Smooth muscle cell (in vitro differentiated cells): ENCODE results near the gene NR1H2. TPM values are rescaled to one million over a fixed set of nuclear protein-coding genes. Genes with fewer than 3 reads are reported as not detected.

Experiments used
- DNase-seq: peaks from one replicate; lab custom pipeline; 2025; ENCODE audit not compliant: unreplicated experiment; lab: John Stamatoyannopoulos, UW
- H2AFZ ChIP-seq: fragments of 200-600 bp; sonication (generic); 2 replicates; pipeline ENCODE4 v1.6.0; 2016; ENCODE audit warnings: antibody characterized with exemption, low read depth, mild to moderate bottlenecking
- H3F3A ChIP-seq: fragments of 200-600 bp; sonication (generic); 2 replicates; pipeline ENCODE4 v1.6.0; 2017; ENCODE audit warnings: antibody characterized with exemption, low read depth
- H3K27ac ChIP-seq: fragments of 200-600 bp; sonication (generic); 2 replicates; pipeline ENCODE4 v1.5.1; 2016; ENCODE audit warnings: low read depth, mild to moderate bottlenecking
- H3K27me3 ChIP-seq: fragments of 200-600 bp; sonication (generic); 2 replicates; pipeline ENCODE4 v1.6.1; 2016; ENCODE audit warnings: low read depth, mild to moderate bottlenecking
- H3K36me3 ChIP-seq: fragments of 200-600 bp; sonication (generic); 2 replicates; pipeline ENCODE4 v1.5.1; 2016; ENCODE audit warnings: low read depth
- H3K4me1 ChIP-seq: fragments of 200-600 bp; sonication (generic); 2 replicates; pipeline ENCODE4 v1.5.1; 2016; ENCODE audit warnings: low read depth
- H3K4me2 ChIP-seq: fragments of 200-600 bp; sonication (generic); 2 replicates; pipeline ENCODE4 v1.6.0; 2016; ENCODE audit warnings: mild to moderate bottlenecking
- H3K4me3 ChIP-seq: fragments of 200-600 bp; sonication (generic); 2 replicates; pipeline ENCODE4 v1.5.1; 2016; ENCODE audit warnings: mild to moderate bottlenecking
- H3K79me2 ChIP-seq: fragments of 200-600 bp; sonication (generic); 2 replicates; pipeline ENCODE4 v1.6.0; 2016; ENCODE audit warnings: low read depth, mild to moderate bottlenecking
- H3K9ac ChIP-seq: fragments of 200-600 bp; sonication (generic); 2 replicates; pipeline ENCODE4 v1.6.0; 2016; ENCODE audit warnings: low read depth
- H3K9me3 ChIP-seq: fragments of 200-600 bp; sonication (generic); replicated peaks from 2 replicates; pipeline ENCODE4 v1.5.1; 2016; ENCODE audit warnings: low read depth
- H4K20me1 ChIP-seq: fragments of 200-600 bp; sonication (generic); 2 replicates; pipeline ENCODE4 v1.6.0; 2016; ENCODE audit warnings: low read depth
- CTCF ChIP-seq: fragments of 200-600 bp; sonication (generic); IDR thresholded peaks from 2 replicates; pipeline ENCODE4 v1.5.1; 2017; ENCODE audit warnings: borderline replicate concordance, mild to moderate bottlenecking, antibody characterized with exemption; ENCODE audit not compliant: insufficient read depth, poor library complexity, severe bottlenecking
- WGBS: methylation state at CpG from one replicate; pipeline ENCODE4 v1.1.7; 2016; ENCODE audit warnings: low lambda C conversion rate; 5-methylcytosine and 5-hydroxymethylcytosine counted together
- polyA plus RNA-seq: library from polyadenylated mRNA; unstranded; fragments of >200 nt; fragmentation: Nextera tagmentation; extraction: Ambion mirVana; gene quantifications from 2 replicates; pipeline ENCODE4 v1.2.1, GENCODE V29; 2016
- total RNA-seq: library from RNA; depleted of rRNA; stranded (reverse); fragments of >200 nt; gene quantifications from 2 replicates; pipeline ENCODE4 v1.2.3, GENCODE V29; 2014

NR1H2 gene
- total and polyA plus RNA-seq, 2 experiments from 2014 or later, result 39.5 to 69.7 TPM

GRCh38 chr19:50418176-50419021 is 42.1 kb downstream of the NR1H2 start, which contains the start of gene SPIB:
Gene SPIB (plus strand): TSS chr19:50418938. CDS start chr19:50418963, 25 bp downstream.
- Histone ChIP-seq H3K27me3 (peaks cover 28% of the 10 kb centered on the region), H2AFZ (no peak within 1 kb of the TSS), H3F3A (no peaks in the 10 kb centered on the region), H3K27ac (no peak within 1 kb of the TSS), H3K9me3 (no peaks in the 10 kb centered on the region), H3K4me3 (no peak within 1 kb of the TSS), H3K9ac (no peak within 1 kb of the TSS), H3K36me3 (no peaks in the 10 kb centered on the region), H3K4me2 (no peak within 1 kb of the TSS), H3K79me2 (no peaks in the 10 kb centered on the region), H4K20me1 (no peaks in the 10 kb centered on the region), H3K4me1 (peaks cover 7% of the 10 kb centered on the region)
- WGBS, result 35% methylated on average over 24 of the region's 34 CpGs
- DNase-seq, result no peak
- no peak for TF ChIP-seq CTCF

GRCh38 chr19:50419022-50419579 is 42.8 kb downstream of the NR1H2 start:
- TF ChIP-seq CTCF, result no peak
- Histone ChIP-seq H3K27ac (no peak overlapping the region), H3K79me2 (no peaks in the 10 kb centered on the region), H2AFZ (no peak overlapping the region), H4K20me1 (no peaks in the 10 kb centered on the region), H3K27me3 (peaks cover 28% of the 10 kb centered on the region), H3K4me3 (no peak overlapping the region), H3K4me1 (peaks cover 7% of the 10 kb centered on the region), H3F3A (no peaks in the 10 kb centered on the region), H3K9me3 (no peaks in the 10 kb centered on the region), H3K9ac (no peak overlapping the region), H3K4me2 (no peak overlapping the region), H3K36me3 (no peaks in the 10 kb centered on the region)
- no peak for DNase-seq
- WGBS, result 15% methylated on average over 12 of the region's 14 CpGs

GRCh38 chr19:50419580-50420035 is 43.4 kb downstream of the NR1H2 start:
- TF ChIP-seq CTCF, result no peak
- Histone ChIP-seq H3K4me1 (peaks cover 7% of the 10 kb centered on the region), H4K20me1 (no peaks in the 10 kb centered on the region), H3K27me3 (peaks cover 28% of the 10 kb centered on the region), H3K4me3 (no peak overlapping the region), H3K79me2 (no peaks in the 10 kb centered on the region), H3F3A (no peaks in the 10 kb centered on the region), H3K4me2 (no peak overlapping the region), H3K9ac (no peak overlapping the region), H3K27ac (no peak overlapping the region), H3K36me3 (no peaks in the 10 kb centered on the region), H3K9me3 (no peaks in the 10 kb centered on the region), H2AFZ (no peak overlapping the region)
- WGBS, result 19% methylated on average over 4 of the region's 8 CpGs
- DNase-seq, result no peak
